Common myeloid progenitor, CD34-positive (primary cell): ENCODE measurements around the gene CDK15.
"Not testable (repeated sequence)": the region's sequence is repeated elsewhere in the genome, so short reads cannot be mapped to it uniquely, and the experiment has no call there.

Source experiments
- CTCF ChIA-PET: fragments of 350-600 bp; sonication (Branson Sonifier 250); formaldehyde crosslinking; loops from one replicate; lab custom pipeline; 2021; ENCODE audit warnings: antibody characterized with exemption; lab: Charles Lee
- POLR2A ChIA-PET: fragments of 350-600 bp; sonication (Branson Sonifier 250); formaldehyde crosslinking; loops from one replicate; lab custom pipeline; 2021; ENCODE audit warnings: antibody characterized with exemption; lab: Charles Lee
- DNase-seq, 3 donors: peaks; one replicate each; pipeline versions ENCODE4 v3.0.0 to v3.0.0-alpha.2; 2013
- H3K27ac ChIP-seq, 2 experiments: 1 replicate in 1 of 2; 2 replicates in 1 of 2; pipeline ENCODE4 v1.7.0; 2013; ENCODE audit warnings: inconsistent platforms in 2 of 2, low read length in 2 of 2, mild to moderate bottlenecking in 2 of 2, low read depth in 1 of 2, moderate library complexity in 1 of 2; ENCODE audit not compliant: severe bottlenecking in 2 of 2, insufficient read depth in 1 of 2, poor library complexity in 1 of 2
- H3K27me3 ChIP-seq, 5 experiments: replicated peaks in 2 of 5; 1 replicate in 3 of 5; 2 replicates in 2 of 5; pipeline versions ENCODE4 v1.6.1 to v1.7.0; 2013; ENCODE audit warnings: low read length in 4 of 5, mild to moderate bottlenecking in 2 of 5, moderate library complexity in 2 of 5, inconsistent platforms in 1 of 5; ENCODE audit not compliant: insufficient read depth in 5 of 5, control insufficient read depth in 4 of 5
- H3K36me3 ChIP-seq, 4 experiments: 1 replicate in 2 of 4; 2 replicates in 2 of 4; pipeline versions ENCODE4 v1.6.1 to v1.7.0; 2013; ENCODE audit warnings: low read length in 3 of 4, control low read depth in 1 of 4, mild to moderate bottlenecking in 1 of 4; ENCODE audit not compliant: control insufficient read depth in 4 of 4, insufficient read depth in 4 of 4
- H3K4me1 ChIP-seq, 4 experiments: 1 replicate in 3 of 4; 2 replicates in 1 of 4; pipeline versions ENCODE4 v1.6.1 to v1.7.1; 2013; ENCODE audit warnings: low read length in 3 of 4, mild to moderate bottlenecking in 3 of 4, control low read depth in 1 of 4, inconsistent platforms in 1 of 4, moderate library complexity in 1 of 4; ENCODE audit not compliant: control insufficient read depth in 4 of 4, insufficient read depth in 4 of 4; ENCODE audit errors: control extremely low read depth in 1 of 4
- H3K4me3 ChIP-seq, 7 experiments: 1 replicate in 4 of 7; 2 replicates in 3 of 7; pipeline versions ENCODE4 v1.5.1 to v1.7.0; 2013; ENCODE audit warnings: mild to moderate bottlenecking in 7 of 7, low read length in 6 of 7, moderate library complexity in 6 of 7, inconsistent platforms in 2 of 7, low read depth in 2 of 7, control low read depth in 1 of 7; ENCODE audit not compliant: insufficient read depth in 4 of 7, control insufficient read depth in 1 of 7; ENCODE audit errors: extremely low read depth in 1 of 7
- H3K9me3 ChIP-seq, 5 experiments: 1 replicate in 4 of 5; 2 replicates in 1 of 5; pipeline versions ENCODE4 v1.6.1 to v1.7.1; 2013; ENCODE audit warnings: low read length in 4 of 5, mild to moderate bottlenecking in 2 of 5, inconsistent platforms in 1 of 5, low read depth in 1 of 5, moderate library complexity in 1 of 5; ENCODE audit not compliant: control insufficient read depth in 4 of 5, insufficient read depth in 2 of 5; ENCODE audit errors: control extremely low read depth in 1 of 5
- WGBS: methylation state at CpG from one replicate; pipeline ENCODE4 v1.1.5; 2013; ENCODE audit not compliant: insufficient coverage; 5-methylcytosine and 5-hydroxymethylcytosine counted together

The CDK15 gene

GRCh38 chr2:201835066-201835465, 28.7 kb downstream of the CDK15 start:
- POLR2A ChIA-PET = no interaction called here
- Histone ChIP-seq H3K9me3 (no peaks in the 10 kb centered on the region), H3K36me3 (no peaks in the 10 kb centered on the region), H3K27me3 (no peaks in the 10 kb centered on the region), H3K4me3 (no peak overlapping the region), H3K4me1 (peaks cover 0 to 4% (median 0%) of the 10 kb centered on the region in 4 experiments), H3K27ac (no peak overlapping the region)
- CTCF ChIA-PET = interaction anchor here (0.8 kb wide), 1 partner anchor 344 kb away, joined by 3 read pairs; no protein-coding TSS in a partner anchor
- DNase-seq = no peak
- WGBS = 100% methylated on average over 2 of the region's 3 CpGs

DNA sequence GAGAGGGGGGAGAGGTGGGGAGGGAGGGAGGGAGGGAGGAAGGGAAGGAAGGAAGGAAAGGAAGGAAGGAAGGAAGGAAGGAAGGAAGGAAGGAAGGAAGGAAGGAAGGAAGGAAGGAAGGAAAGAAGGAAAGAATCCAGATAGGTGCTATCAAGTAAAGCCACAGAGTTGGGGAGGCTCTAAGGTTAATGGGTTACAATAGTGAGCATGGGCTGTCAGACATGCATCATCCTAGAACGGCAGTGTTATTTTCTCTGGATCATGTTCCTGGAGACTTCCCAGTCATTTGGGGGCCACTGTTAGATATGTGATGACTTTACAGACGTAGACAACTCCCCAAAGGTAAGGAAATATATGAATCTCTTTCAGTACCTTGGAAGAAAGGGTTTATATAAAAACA, 31.1 kb downstream of the CDK15 start:
- no peaks in the 10 kb centered on the region for H3K36me3 ChIP-seq
- whole genome bisulfite sequencing = 67% methylated on average over 1 of the region's 2 CpGs
- peaks cover 0 to 5% (median 0%) of the 10 kb centered on the region in 5 experiments for H3K9me3 ChIP-seq
- no peak for DNase-seq
- ChIA-PET CTCF (interaction anchor here (1.4 kb wide), 1 partner anchor 25 kb away, joined by 4 read pairs; no protein-coding TSS in a partner anchor), POLR2A (interaction anchor here (0.9 kb wide), 1 partner anchor 25 kb away, joined by 3 read pairs; no protein-coding TSS in a partner anchor)
- no peak overlapping the region for H3K4me3 ChIP-seq
- H3K27ac ChIP-seq = no peak overlapping the region
- no peaks in the 10 kb centered on the region for H3K27me3 ChIP-seq
- no peaks in the 10 kb centered on the region for H3K4me1 ChIP-seq

DNA sequence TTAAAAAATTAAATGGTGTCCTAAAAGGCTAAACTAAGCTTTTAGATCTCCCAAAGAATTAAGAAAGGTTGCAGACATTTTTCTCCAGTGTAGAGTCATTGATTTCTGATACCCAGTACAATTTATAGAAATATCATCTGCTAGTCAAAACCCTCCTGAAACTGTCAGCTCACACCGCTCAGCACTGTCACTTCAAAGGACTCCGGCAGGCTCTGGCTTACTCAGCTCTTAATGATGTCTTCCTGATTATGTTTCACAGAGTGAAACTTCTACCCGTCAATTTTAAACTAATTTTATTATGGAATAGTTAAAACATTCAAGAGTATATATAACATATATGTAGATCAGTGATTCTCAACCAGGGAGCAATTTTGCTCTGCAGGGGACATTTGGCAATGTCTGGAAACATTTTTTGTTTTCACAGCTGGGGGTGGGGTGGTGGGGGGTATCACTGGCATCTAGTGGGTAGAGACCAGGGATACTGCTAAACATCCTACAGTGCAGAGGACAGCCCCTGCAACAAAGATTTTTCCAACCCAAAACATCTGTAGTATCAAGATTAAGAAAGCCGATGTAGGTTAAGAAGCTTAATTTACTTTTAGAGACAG, 31.6 kb downstream of the CDK15 start:
- no peaks in the 10 kb centered on the region for H3K4me1 ChIP-seq
- H3K4me3 ChIP-seq = no peak overlapping the region
- 100% methylated on average over 2 of the region's 4 CpGs for WGBS
- H3K27ac ChIP-seq = no peak overlapping the region
- no peak for DNase-seq
- peaks cover 0 to 5% (median 0%) of the 10 kb centered on the region in 5 experiments for H3K9me3 ChIP-seq
- ChIA-PET CTCF (interaction anchor here (0.6 to 1.4 kb wide), 2 partner anchors 24 to 341 kb away, joined by 3 to 4 read pairs; no protein-coding TSS in a partner anchor), POLR2A (interaction anchor here (0.9 kb wide), 1 partner anchor 26 kb away, joined by 3 read pairs; no protein-coding TSS in a partner anchor)
- no peaks in the 10 kb centered on the region for H3K36me3 ChIP-seq
- no peaks in the 10 kb centered on the region for H3K27me3 ChIP-seq

DNA sequence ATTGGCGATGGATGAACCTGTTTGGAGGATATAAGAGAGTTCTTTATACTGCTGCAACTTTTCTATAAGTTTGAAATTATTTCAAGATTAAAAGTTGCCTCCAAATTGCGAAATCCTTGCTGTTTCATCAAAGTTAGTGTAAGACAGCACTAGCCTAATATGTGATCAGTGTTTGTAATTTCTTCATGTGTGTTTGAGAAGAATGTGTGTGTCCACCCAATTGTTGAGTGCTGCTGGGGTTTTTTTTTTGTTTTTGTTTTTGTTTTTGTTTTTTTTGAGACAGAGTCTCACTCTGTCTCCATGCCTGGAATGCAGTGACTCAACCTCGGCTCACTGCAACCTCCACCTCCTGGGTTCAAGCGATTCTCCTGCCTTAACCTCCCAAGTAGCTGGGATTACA, 33.4 kb downstream of the CDK15 start:
- H3K9me3 ChIP-seq = peaks cover 0 to 5% (median 0%) of the 10 kb centered on the region in 5 experiments
- H3K4me3 ChIP-seq = no peak overlapping the region
- H3K27me3 ChIP-seq = no peaks in the 10 kb centered on the region
- 100% methylated on average over 2 of the region's 4 CpGs for WGBS
- no peaks in the 10 kb centered on the region for H3K4me1 ChIP-seq
- DNase-seq = no peak
- H3K36me3 ChIP-seq = no peaks in the 10 kb centered on the region
- CTCF ChIA-PET = no interaction called here
- no peak overlapping the region for H3K27ac ChIP-seq
- POLR2A ChIA-PET = no interaction called here

- H3K27me3 ChIP-seq = no peaks in the 10 kb centered on the region
- no peak for DNase-seq
- ChIA-PET CTCF (interaction anchor here (1.0 to 1.2 kb wide), 2 partner anchors 10 to 45 kb away, joined by 3 to 4 read pairs; no protein-coding TSS in a partner anchor), POLR2A (no interaction called here)
- peaks cover 0 to 5% (median 0%) of the 10 kb centered on the region in 5 experiments for H3K9me3 ChIP-seq
- WGBS = no CpG with 5 or more reads among the region's 1 CpG
- no peaks in the 10 kb centered on the region for H3K4me1 ChIP-seq
- no peak overlapping the region for H3K4me3 ChIP-seq
- H3K27ac ChIP-seq = no peak overlapping the region
- H3K36me3 ChIP-seq = no peaks in the 10 kb centered on the region
Measured at GRCh38 chr2:201840726-201841125, 34.4 kb downstream of the CDK15 start.

- 90% methylated on average over 2 of the region's 5 CpGs for WGBS
- CTCF ChIA-PET = no interaction called here
- H3K36me3 ChIP-seq = no peaks in the 10 kb centered on the region
- POLR2A ChIA-PET = no interaction called here
- no peak for DNase-seq
- no peaks in the 10 kb centered on the region for H3K27me3 ChIP-seq
- no peak overlapping the region for H3K4me3 ChIP-seq
- no peak overlapping the region for H3K27ac ChIP-seq
- no peaks in the 10 kb centered on the region for H3K4me1 ChIP-seq
- peaks cover 0 to 5% (median 0%) of the 10 kb centered on the region in 5 experiments for H3K9me3 ChIP-seq
Measured at GRCh38 chr2:201842131-201842860, 36.0 kb downstream of the CDK15 start.

GRCh38 chr2:201844922-201845321, 38.6 kb downstream of the CDK15 start:
- POLR2A ChIA-PET, H3K4me1 ChIP-seq, H3K27ac ChIP-seq, CTCF ChIA-PET, H3K27me3 ChIP-seq, H3K9me3 ChIP-seq, DNase-seq, H3K36me3 ChIP-seq, H3K4me3 ChIP-seq: not testable (repeated sequence)
- 100% methylated on average over 1 of the region's 2 CpGs for WGBS
